DMS53 (cell line): ENCODE results near the gene CXCL1.

Experiments used
- DNase-seq: peaks from one replicate; lab custom pipeline; 2025; lab: John Stamatoyannopoulos, UW

Gene CXCL1

DNA sequence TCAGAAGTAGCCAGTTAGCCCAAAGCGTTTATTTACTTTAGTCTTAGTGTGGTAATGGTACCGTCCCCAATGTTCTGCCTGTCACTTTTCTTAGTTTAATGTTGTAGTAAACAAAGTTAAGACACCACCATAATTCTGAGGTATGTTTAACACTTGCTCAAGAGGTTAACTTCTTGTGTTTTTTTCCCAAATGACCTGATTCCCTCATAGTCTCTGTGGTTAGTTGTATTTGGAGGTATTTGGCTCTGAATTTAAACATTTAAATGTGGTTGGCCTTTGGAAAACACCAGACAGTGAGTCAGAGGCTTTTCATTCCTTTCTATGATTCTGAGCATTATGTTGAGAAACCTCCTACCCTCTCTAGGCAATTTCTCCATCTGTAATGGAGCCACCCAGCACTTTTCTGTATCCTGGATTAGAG is 47.9 kb downstream of the CXCL1 start:
- DNase-seq, result no peak

DNA sequence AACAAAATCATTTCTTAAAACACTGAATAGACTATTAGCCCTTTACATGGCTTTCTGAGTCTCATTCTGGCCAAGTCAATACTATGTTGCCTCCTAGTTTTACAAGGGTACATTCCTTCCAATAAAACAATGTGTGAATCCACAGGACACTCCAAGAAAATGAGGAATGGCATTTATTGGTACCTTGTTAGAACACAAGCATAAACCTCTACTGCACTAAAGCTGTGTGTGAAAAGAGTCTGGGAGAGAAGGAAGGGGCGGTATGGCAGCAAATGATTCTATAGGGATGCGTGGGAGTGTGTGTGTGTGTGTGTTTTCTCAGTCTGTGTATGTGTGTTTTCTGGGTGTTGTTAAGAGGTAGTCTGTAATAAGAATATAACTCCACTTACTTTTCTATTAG is 48.9 kb downstream of the CXCL1 start:
- DNase-seq, result no peak

DNA sequence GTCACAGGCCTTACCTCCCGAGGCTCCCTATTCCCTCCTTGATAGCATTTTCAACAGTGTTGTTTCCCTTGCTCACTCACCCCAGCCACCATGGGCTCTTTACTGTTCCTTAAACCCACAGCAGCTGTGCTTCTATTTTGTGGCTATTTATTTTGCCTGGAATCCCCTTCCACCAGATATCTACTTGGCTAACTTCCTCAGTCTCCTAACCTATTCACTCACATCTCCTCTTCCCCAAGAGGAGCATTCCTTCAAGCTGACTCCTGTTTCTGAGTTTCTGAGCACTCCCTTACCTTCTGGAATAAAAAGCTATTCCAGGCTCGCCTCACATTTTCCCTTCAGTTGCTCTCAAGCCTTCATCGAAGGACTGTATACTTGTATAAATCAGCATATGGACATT is 50.5 kb downstream of the CXCL1 start:
- no peak for DNase-seq
